ENCODE data around the gene KLRG1. TPM values are rescaled to one million over a fixed set of nuclear protein-coding genes. Genes with fewer than 3 reads are reported as not detected.

The KLRG1 gene
- total RNA-seq, 1 experiment from 2014 or later = 2.1 TPM

DNA sequence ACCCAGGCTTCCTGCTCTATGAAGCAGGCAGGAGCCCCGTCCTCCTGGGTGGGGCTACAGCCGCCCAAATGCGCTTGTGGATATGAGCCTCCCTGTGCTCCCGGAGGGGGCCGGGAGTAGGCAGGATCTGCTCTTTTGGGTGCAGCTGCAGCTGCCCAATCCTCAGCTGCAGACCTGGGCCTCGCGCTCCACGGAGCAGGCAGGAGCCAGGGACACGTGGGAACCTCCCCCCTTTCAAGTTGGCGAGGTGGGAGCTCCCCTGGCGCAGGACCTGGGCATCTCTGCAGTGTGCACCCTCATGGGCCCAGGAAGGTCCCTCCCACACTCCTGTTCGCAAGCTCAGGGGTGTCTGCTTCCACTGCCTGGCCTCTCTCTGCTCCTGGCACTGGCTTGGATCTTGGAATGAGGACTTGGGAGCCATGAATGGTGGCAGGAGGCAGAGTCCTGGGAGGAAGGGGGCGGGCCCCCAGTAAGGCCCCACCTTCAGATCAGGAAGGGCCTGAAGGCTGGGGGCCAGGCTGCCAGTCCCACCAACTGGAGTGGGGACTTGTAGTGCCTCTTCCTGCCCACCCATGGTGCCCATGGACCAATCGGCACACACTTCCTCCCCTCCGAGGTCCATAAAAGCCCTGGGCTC, 61.3 kb downstream of the KLRG1 start:
- Histone ChIP-seq H2BK20ac (ENCODE audit: low read depth, low read length, poor library complexity, severe bottlenecking) (no peak overlapping the region), H2BK120ac (ENCODE audit: low read depth, low read length, poor library complexity, severe bottlenecking) (no peak overlapping the region), H3K23me2 (ENCODE audit: insufficient read length, low read depth, low read length, poor library complexity, severe bottlenecking) (no peaks in the 10 kb centered on the region), H3K9me3 (ENCODE audit: control insufficient read depth, low read depth, low read length) (no peaks in the 10 kb centered on the region), H4K20me1 (ENCODE audit: control insufficient read depth, insufficient read depth, insufficient read length) (no peaks in the 10 kb centered on the region), H2AFZ (ENCODE audit: low read length) (no peak overlapping the region), H3K18ac (ENCODE audit: insufficient read length, low read depth, low read length) (no peak overlapping the region), H2AK5ac (ENCODE audit: insufficient read length, low read length) (no peak overlapping the region), H3K79me2 (ENCODE audit: insufficient read depth, low read length) (no peaks in the 10 kb centered on the region), H3K79me1 (ENCODE audit: insufficient read depth, low read depth, low read length, poor library complexity, severe bottlenecking) (no peaks in the 10 kb centered on the region), H4K5ac (ENCODE audit: insufficient read length, low read depth, low read length) (no peak overlapping the region), H4K91ac (ENCODE audit: insufficient read length, low read depth, low read length) (no peak overlapping the region), H3K14ac (ENCODE audit: insufficient read depth, low read length) (no peak overlapping the region), H2BK12ac (ENCODE audit: insufficient read length, low read depth, low read length) (no peak overlapping the region), H3K9ac (ENCODE audit: extremely low read depth, insufficient read length, low read length) (no peak overlapping the region), H2BK5ac (ENCODE audit: insufficient read length, low read length) (no peak overlapping the region), H3K4ac (ENCODE audit: low read depth, low read length) (no peak overlapping the region), H3K23ac (ENCODE audit: insufficient read length, low read depth, low read length) (no peak overlapping the region), H3K27ac (ENCODE audit: insufficient read length, low read depth, low read length) (no peak overlapping the region), H2BK15ac (ENCODE audit: low read depth, low read length) (no peak overlapping the region), H3K4me2 (ENCODE audit: insufficient read depth, insufficient read length, low read length) (no peak overlapping the region), H3T11ph (ENCODE audit: low read length) (no peak overlapping the region), H3K27me3 (ENCODE audit: insufficient read depth, low read length) (no peaks in the 10 kb centered on the region), H4K8ac (replicated peaks; ENCODE audit: insufficient read length, low read depth, low read length) (no peak overlapping the region), H3K4me1 (ENCODE audit: insufficient read depth, low read length) (no peaks in the 10 kb centered on the region), H3K56ac (ENCODE audit: insufficient read length, low read depth, low read length) (no peak overlapping the region)
- H3K9me3 Mint-ChIP-seq = no peaks in the 10 kb centered on the region
- H3K4me3 Mint-ChIP-seq = no peak overlapping the region
- TF ChIP-seq CTCF (conservative IDR thresholded peaks at IDR 0.05) = no peak
- H3K27me3 Mint-ChIP-seq (ENCODE audit: low read depth) = no peaks in the 10 kb centered on the region
- H3K4me1 Mint-ChIP-seq = no peaks in the 10 kb centered on the region
- no peaks in the 10 kb centered on the region for H3K36me3 Mint-ChIP-seq (ENCODE audit: insufficient read depth in 1 of 3, low read depth in 3 of 3)
- no CpG with 5 or more reads among the region's 15 CpGs for WGBS (ENCODE audit: extremely low coverage, insufficient read length, low lambda C conversion rate)
- H3K27ac Mint-ChIP-seq = no peak overlapping the region; a peak in 1 of 7 replicates
- DNase-seq = no peak
